ENCODE measurements around the gene IL2RA. TPM values are rescaled to one million over a fixed set of nuclear protein-coding genes. Genes with fewer than 3 reads are reported as not detected.

The IL2RA gene
- total RNA-seq, result not detected in 2 replicates

GRCh38 chr10:6062101-6062771 lies at the start of gene IL2RA:
Gene IL2RA, minus strand, starts transcription at chr10:6062367. Its CDS starts 216 bp downstream, at chr10:6062151.

DNA sequence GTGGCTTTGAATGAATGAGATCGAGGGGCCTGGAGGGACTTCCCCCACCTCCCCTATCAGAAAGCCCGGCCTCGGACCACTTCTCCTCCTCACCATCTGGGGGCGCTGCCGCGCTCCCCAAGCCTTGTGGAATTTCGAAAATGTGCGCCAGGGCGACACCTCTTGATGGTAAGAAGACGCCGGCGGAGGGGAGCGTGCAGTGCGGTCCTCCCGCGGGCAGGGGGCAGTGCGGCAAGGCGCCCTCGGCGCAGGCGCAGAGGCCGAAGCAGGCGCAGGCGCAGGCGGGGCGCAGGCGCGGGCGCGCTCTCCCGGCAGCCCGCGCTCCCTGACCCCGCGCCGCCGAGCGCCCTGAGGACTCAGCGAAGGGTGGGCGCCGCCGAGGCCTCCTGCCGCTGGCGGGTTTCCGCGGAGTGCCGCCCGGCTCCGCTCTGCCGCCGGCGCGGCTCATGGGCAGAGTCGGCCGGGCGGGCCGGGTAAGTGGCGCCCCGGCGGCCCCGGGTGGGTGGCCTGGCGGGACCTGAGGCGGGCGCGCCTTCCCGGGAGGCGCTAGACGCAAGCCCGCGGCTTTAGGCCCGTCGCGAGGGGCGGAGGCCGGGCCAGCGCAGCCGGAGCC lies 26.7 kb upstream of the IL2RA start, which contains the start of gene RBM17:
RBM17 (plus strand) TSS at position 314 of the 613 bp plus-strand sequence. CDS start 8,032 bp downstream, outside the sequence.

DNA sequence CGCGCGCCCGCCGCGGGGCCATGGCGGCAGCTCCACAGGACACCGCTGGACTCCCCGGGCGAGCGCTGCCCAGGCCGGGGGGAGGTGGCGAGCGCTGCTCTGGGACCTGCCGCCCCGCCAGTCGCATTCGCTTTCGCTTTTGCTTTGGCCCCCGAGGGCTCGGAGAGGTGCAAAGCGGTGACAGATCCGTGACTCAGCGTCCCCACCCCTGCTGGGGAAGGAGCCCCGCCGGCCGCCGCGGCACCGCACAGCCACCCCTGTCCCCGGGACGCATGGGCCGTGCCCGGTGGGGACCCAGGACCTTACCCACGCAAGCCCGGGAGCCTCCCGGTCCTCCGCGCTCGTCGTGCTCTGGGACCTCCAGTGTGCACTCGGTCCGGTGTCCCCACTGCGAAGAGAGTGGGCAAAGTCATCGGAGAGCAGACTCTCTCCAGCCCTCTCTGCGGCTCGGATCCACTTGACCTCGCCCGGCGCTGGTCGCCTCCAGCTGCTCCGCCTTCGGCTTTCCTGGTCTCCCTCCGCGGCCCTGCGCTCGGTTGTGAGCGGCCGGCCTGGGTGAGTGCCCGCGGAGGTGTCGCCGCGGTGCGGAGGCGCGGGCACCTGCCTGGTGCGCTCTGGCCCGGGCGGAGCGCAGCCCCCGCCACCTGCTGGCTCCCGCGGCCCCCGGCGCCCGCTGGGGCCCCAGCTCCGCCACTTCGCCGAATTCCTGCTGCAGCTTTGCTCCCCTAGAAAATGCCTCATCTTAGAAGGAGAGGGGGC lies 84.5 kb downstream of the IL2RA start, which contains the start of gene IL15RA:
IL15RA (minus strand) TSS at position 73 of the 759 bp plus-strand sequence; CDS start at position 22, 51 bp downstream.

Small RNA genes lying within 50 kb of the gene (small RNA-seq; reads per million reads assigned to genes)
- gene RF00397, result not detected

Other genes with a start within 250 kb of the IL2RA start
- 513 and 586 TPM in 2 replicates for gene GDI2, start 248.9 kb downstream of the IL2RA start, total RNA-seq
- 6.2 and 8.8 TPM in 2 replicates for gene ANKRD16, start 172.5 kb downstream of the IL2RA start, total RNA-seq
- 72.2 and 81.1 TPM in 2 replicates for gene FBH1, start 172.1 kb downstream of the IL2RA start, total RNA-seq
- gene IL15RA, start 84.8 kb downstream of the IL2RA start, total RNA-seq, result 3.3 and 4.6 TPM in 2 replicates
- 35.0 and 41.0 TPM in 2 replicates for gene RBM17, start 26.7 kb upstream of the IL2RA start, total RNA-seq
- 34.2 and 42.5 TPM in 2 replicates for gene PFKFB3, start 140.6 kb upstream of the IL2RA start, total RNA-seq